GM23338 (cell line): ENCODE measurements around the gene ZFYVE27. TPM values are rescaled to one million over a fixed set of nuclear protein-coding genes. Genes with fewer than 3 reads are reported as not detected.

Experiments used
- ATAC-seq: fragments of 200-7000 bp; cut with Tn5 transposase; 3 replicates; pipeline ENCODE4 v1.9.1; 2020
- DNase-seq: peaks from one replicate; pipeline ENCODE4 v3.0.0-alpha.2; 2015; ENCODE audit warnings: low spot score
- H2AFZ ChIP-seq: fragments of 200-600 bp; sonication (generic); 2 replicates; pipeline ENCODE4 v1.8.0; 2016; ENCODE audit warnings: antibody characterized with exemption, mild to moderate bottlenecking, moderate library complexity
- H3F3A ChIP-seq: fragments of 200-600 bp; sonication (generic); replicated peaks from 2 replicates; pipeline ENCODE4 v1.8.0; 2017; ENCODE audit warnings: antibody characterized with exemption, mixed run types, low read depth
- H3K27ac ChIP-seq: fragments of 200-600 bp; sonication (generic); 2 replicates; pipeline ENCODE4 v1.6.1; 2016; ENCODE audit warnings: low read depth
- H3K27me3 ChIP-seq: fragments of 200-600 bp; sonication (generic); 2 replicates; pipeline ENCODE4 v1.8.0; 2016; ENCODE audit warnings: mild to moderate bottlenecking, mixed run types, moderate library complexity; ENCODE audit not compliant: insufficient read depth
- H3K36me3 ChIP-seq: fragments of 200-600 bp; sonication (generic); 2 replicates; pipeline ENCODE4 v1.8.0; 2016; ENCODE audit warnings: mild to moderate bottlenecking; ENCODE audit not compliant: insufficient read depth
- H3K4me1 ChIP-seq: fragments of 200-600 bp; sonication (generic); 2 replicates; pipeline ENCODE4 v1.8.0; 2016; ENCODE audit warnings: mild to moderate bottlenecking, moderate library complexity; ENCODE audit not compliant: insufficient read depth
- H3K4me2 ChIP-seq: fragments of 200-600 bp; sonication (generic); 2 replicates; pipeline ENCODE4 v1.7.1; 2017; ENCODE audit warnings: mixed run types
- H3K4me3 ChIP-seq: fragments of 200-600 bp; sonication (generic); 2 replicates; pipeline ENCODE4 v1.6.1; 2016; ENCODE audit warnings: mixed run types
- H3K79me2 ChIP-seq: fragments of 200-600 bp; sonication (generic); replicated peaks from 2 replicates; pipeline ENCODE4 v1.8.0; 2017; ENCODE audit warnings: mild to moderate bottlenecking; ENCODE audit not compliant: insufficient read depth
- H3K9me2 ChIP-seq: fragments of 200-600 bp; sonication (generic); 2 replicates; pipeline ENCODE4 v1.8.0; 2017; ENCODE audit not compliant: insufficient read depth
- H4K20me1 ChIP-seq: fragments of 200-600 bp; sonication (generic); replicated peaks from 2 replicates; pipeline ENCODE4 v1.8.0; 2017; ENCODE audit warnings: mild to moderate bottlenecking; ENCODE audit not compliant: insufficient read depth
- H3K27ac Mint-ChIP-seq: 2 replicates; pipeline ENCODE4 v1.8.0; 2020; ENCODE audit warnings: inconsistent platforms, mild to moderate bottlenecking, moderate library complexity, mixed read lengths
- H3K27me3 Mint-ChIP-seq: 3 replicates; pipeline ENCODE4 v1.8.0; 2022; ENCODE audit warnings: low read depth, mild to moderate bottlenecking, moderate library complexity, mixed read lengths, inconsistent platforms; ENCODE audit not compliant: insufficient read depth, poor library complexity
- H3K36me3 Mint-ChIP-seq: 3 replicates; pipeline ENCODE4 v1.8.0; 2021; ENCODE audit warnings: low read depth, mild to moderate bottlenecking, inconsistent platforms, moderate library complexity, mixed read lengths
- H3K4me1 Mint-ChIP-seq: 3 replicates; pipeline ENCODE4 v1.8.0; 2020; ENCODE audit warnings: mild to moderate bottlenecking, inconsistent platforms, mixed read lengths
- H3K4me3 Mint-ChIP-seq: 3 replicates; pipeline ENCODE4 v1.8.0; 2021; ENCODE audit warnings: moderate library complexity, mild to moderate bottlenecking, inconsistent platforms, mixed read lengths
- H3K9me3 Mint-ChIP-seq: 3 replicates; pipeline ENCODE4 v1.8.0; 2020; ENCODE audit warnings: moderate library complexity, mild to moderate bottlenecking, inconsistent platforms, mixed read lengths
- CREB1 ChIP-seq: fragments of 250-450 bp; sonication (Bioruptor Pico); IDR thresholded peaks from 2 replicates; pipeline ENCODE4 v1.5.0; 2020; ENCODE audit warnings: low read depth, mild to moderate bottlenecking, moderate library complexity
- CTCF ChIP-seq, 2 experiments: fragments of 200-600 bp in 1 of 2; sonication (generic) in 1 of 2; conservative IDR thresholded peaks; 2 replicates each; pipeline versions ENCODE4 v1.5.1 to v1.6.1; 2016 to 2017; ENCODE audit warnings: antibody characterized with exemption in 2 of 2, low read depth in 2 of 2, mild to moderate bottlenecking in 2 of 2, moderate library complexity in 1 of 2
- EZH2 ChIP-seq: fragments of 200-600 bp; sonication (generic); IDR thresholded peaks from one replicate; pipeline ENCODE4 v1.8.0; 2017; ENCODE audit warnings: antibody characterized with exemption, mild to moderate bottlenecking, low read depth; ENCODE audit not compliant: unreplicated experiment
- EZH2phosphoT487 ChIP-seq: fragments of 200-600 bp; sonication (generic); IDR thresholded peaks from one replicate; pipeline ENCODE4 v1.8.1; 2018; ENCODE audit warnings: antibody characterized with exemption; ENCODE audit not compliant: unreplicated experiment
- JUNB ChIP-seq: IDR thresholded peaks from one replicate; pipeline ENCODE4 v1.6.1; 2016; ENCODE audit warnings: antibody characterized with exemption; ENCODE audit not compliant: unreplicated experiment
- NANOG ChIP-seq: IDR thresholded peaks from 2 replicates; pipeline ENCODE4 v1.6.1; 2016; ENCODE audit warnings: antibody characterized with exemption, borderline replicate concordance
- POLR2AphosphoS5 ChIP-seq: IDR thresholded peaks from 2 replicates; pipeline ENCODE4 v1.6.1; 2016; ENCODE audit warnings: antibody characterized with exemption, low read depth
- REST ChIP-seq: IDR thresholded peaks from one replicate; pipeline ENCODE4 v1.6.1; 2018; ENCODE audit warnings: antibody characterized with exemption; ENCODE audit not compliant: unreplicated experiment
- STAT1 ChIP-seq: IDR thresholded peaks from one replicate; pipeline ENCODE4 v1.6.1; 2016; ENCODE audit warnings: antibody characterized with exemption; ENCODE audit not compliant: unreplicated experiment
- ZNF114 ChIP-seq: fragments of 250-450 bp; sonication (Bioruptor Pico); IDR thresholded peaks from 2 replicates; pipeline ENCODE4 v1.5.0; 2020; ENCODE audit warnings: mild to moderate bottlenecking, moderate library complexity
- ZNF331 ChIP-seq: fragments of 250-450 bp; sonication (Bioruptor Pico); IDR thresholded peaks from 2 replicates; pipeline ENCODE4 v1.5.0; 2020; ENCODE audit warnings: low read depth, mild to moderate bottlenecking, moderate library complexity
- polyA plus RNA-seq: library from polyadenylated mRNA; unstranded; fragments of >200 nt; fragmentation: Nextera tagmentation; extraction: Ambion mirVana; gene quantifications from 2 replicates; pipeline ENCODE4 v1.2.1, GENCODE V29; 2016
- total RNA-seq: library from RNA; depleted of rRNA; stranded (reverse); fragments of >200 nt; shearing (Covaris generic); gene quantifications from 2 replicates; pipeline ENCODE4 v1.2.3, GENCODE V29; 2014
- TF ChIP-seq, protein P1 (sequence below): fragments of 250-450 bp; sonication (Bioruptor Pico); IDR thresholded peaks from 2 replicates; pipeline ENCODE4 v1.5.0; 2020; ENCODE audit warnings: mild to moderate bottlenecking, moderate library complexity
- TF ChIP-seq, protein P2 (sequence below): IDR thresholded peaks from 2 replicates; pipeline ENCODE4 v1.6.1; 2016; ENCODE audit warnings: antibody characterized with exemption

Gene ZFYVE27
- total and polyA plus RNA-seq, 2 experiments from 2014 or later = 15.0 to 25.8 TPM

GRCh38 chr10:97718659-97719142, 18.2 kb upstream of the ZFYVE27 start:
- ATAC-seq = no peak
- peak overlapping the region; percentile 68 for H3K4me2 ChIP-seq

More at GRCh38 chr10:97718659-97719142, 18.2 kb upstream of the ZFYVE27 start:
- Histone ChIP-seq H3K79me2 (peaks cover 17% of the 10 kb centered on the region), H3K4me1 (peaks cover 48% of the 10 kb centered on the region), H4K20me1 (no peaks in the 10 kb centered on the region), H3K36me3 (peaks cover 7% of the 10 kb centered on the region; the same call in 1 of the 2 replicates), H3K9me2 (no peaks in the 10 kb centered on the region), H2AFZ (no peak overlapping the region), H3K27me3 (no peaks in the 10 kb centered on the region), H3F3A (peaks cover 15% of the 10 kb centered on the region), H3K4me3 (no peak overlapping the region), H3K27ac (peak overlapping the region; percentile 86)
- Mint-ChIP-seq H3K27me3 (peaks cover 15% of the 10 kb centered on the region), H3K36me3 (peaks cover 46% of the 10 kb centered on the region), H3K4me3 (peak overlapping the region; percentile 24; the same call in 2 of the 3 replicates), H3K4me1 (peaks cover 43% of the 10 kb centered on the region), H3K27ac (peak overlapping the region; percentile 21; the same call in 1 of the 2 replicates), H3K9me3 (no peaks in the 10 kb centered on the region)
- DNase-seq = peak; percentile 50
- TF ChIP-seq ZNF114 (CRISPR knock-in tag) (no peak), EZH2phosphoT487 (no peak), JUNB (no peak), CTCF (conservative IDR thresholded peaks at IDR 0.05; ENCODE audit: low read depth in 2 of 2) (no peak), ZNF331 (CRISPR knock-in tag) (no peak), POLR2AphosphoS5 (no peak), CREB1 (CRISPR knock-in tag) (no peak), STAT1 (no peak), REST (no peak), NANOG (no peak), EZH2 (no peak)
- TF ChIP-seq, protein P1, sequence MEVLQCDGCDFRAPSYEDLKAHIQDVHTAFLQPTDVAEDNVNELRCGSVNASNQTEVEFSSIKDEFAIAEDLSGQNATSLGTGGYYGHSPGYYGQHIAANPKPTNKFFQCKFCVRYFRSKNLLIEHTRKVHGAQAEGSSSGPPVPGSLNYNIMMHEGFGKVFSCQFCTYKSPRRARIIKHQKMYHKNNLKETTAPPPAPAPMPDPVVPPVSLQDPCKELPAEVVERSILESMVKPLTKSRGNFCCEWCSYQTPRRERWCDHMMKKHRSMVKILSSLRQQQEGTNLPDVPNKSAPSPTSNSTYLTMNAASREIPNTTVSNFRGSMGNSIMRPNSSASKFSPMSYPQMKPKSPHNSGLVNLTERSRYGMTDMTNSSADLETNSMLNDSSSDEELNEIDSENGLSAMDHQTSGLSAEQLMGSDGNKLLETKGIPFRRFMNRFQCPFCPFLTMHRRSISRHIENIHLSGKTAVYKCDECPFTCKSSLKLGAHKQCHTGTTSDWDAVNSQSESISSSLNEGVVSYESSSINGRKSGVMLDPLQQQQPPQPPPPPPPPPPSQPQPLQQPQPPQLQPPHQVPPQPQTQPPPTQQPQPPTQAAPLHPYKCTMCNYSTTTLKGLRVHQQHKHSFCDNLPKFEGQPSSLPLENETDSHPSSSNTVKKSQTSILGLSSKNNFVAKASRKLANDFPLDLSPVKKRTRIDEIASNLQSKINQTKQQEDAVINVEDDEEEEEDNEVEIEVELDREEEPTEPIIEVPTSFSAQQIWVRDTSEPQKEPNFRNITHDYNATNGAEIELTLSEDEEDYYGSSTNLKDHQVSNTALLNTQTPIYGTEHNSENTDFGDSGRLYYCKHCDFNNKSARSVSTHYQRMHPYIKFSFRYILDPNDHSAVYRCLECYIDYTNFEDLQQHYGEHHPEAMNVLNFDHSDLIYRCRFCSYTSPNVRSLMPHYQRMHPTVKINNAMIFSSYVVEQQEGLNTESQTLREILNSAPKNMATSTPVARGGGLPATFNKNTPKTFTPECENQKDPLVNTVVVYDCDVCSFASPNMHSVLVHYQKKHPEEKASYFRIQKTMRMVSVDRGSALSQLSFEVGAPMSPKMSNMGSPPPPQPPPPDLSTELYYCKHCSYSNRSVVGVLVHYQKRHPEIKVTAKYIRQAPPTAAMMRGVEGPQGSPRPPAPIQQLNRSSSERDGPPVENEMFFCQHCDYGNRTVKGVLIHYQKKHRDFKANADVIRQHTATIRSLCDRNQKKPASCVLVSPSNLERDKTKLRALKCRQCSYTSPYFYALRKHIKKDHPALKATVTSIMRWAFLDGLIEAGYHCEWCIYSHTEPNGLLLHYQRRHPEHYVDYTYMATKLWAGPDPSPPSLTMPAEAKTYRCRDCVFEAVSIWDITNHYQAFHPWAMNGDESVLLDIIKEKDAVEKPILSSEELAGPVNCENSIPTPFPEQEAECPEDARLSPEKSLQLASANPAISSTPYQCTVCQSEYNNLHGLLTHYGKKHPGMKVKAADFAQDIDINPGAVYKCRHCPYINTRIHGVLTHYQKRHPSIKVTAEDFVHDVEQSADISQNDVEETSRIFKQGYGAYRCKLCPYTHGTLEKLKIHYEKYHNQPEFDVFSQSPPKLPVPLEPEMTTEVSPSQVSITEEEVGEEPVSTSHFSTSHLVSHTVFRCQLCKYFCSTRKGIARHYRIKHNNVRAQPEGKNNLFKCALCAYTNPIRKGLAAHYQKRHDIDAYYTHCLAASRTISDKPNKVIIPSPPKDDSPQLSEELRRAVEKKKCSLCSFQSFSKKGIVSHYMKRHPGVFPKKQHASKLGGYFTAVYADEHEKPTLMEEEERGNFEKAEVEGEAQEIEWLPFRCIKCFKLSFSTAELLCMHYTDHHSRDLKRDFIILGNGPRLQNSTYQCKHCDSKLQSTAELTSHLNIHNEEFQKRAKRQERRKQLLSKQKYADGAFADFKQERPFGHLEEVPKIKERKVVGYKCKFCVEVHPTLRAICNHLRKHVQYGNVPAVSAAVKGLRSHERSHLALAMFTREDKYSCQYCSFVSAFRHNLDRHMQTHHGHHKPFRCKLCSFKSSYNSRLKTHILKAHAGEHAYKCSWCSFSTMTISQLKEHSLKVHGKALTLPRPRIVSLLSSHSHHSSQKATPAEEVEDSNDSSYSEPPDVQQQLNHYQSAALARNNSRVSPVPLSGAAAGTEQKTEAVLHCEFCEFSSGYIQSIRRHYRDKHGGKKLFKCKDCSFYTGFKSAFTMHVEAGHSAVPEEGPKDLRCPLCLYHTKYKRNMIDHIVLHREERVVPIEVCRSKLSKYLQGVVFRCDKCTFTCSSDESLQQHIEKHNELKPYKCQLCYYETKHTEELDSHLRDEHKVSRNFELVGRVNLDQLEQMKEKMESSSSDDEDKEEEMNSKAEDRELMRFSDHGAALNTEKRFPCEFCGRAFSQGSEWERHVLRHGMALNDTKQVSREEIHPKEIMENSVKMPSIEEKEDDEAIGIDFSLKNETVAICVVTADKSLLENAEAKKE = no peak
- TF ChIP-seq, protein P2, sequence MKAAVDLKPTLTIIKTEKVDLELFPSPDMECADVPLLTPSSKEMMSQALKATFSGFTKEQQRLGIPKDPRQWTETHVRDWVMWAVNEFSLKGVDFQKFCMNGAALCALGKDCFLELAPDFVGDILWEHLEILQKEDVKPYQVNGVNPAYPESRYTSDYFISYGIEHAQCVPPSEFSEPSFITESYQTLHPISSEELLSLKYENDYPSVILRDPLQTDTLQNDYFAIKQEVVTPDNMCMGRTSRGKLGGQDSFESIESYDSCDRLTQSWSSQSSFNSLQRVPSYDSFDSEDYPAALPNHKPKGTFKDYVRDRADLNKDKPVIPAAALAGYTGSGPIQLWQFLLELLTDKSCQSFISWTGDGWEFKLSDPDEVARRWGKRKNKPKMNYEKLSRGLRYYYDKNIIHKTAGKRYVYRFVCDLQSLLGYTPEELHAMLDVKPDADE = no peak
